GM21447 (cell line): Measurements from ENCODE around the gene PDHX.

Source experiments
- ATAC-seq: cut with Tn5 transposase; IDR thresholded peaks from one replicate; pipeline ENCODE4 v1.9.1; 2021; ENCODE audit not compliant: unreplicated experiment

Gene PDHX

DNA sequence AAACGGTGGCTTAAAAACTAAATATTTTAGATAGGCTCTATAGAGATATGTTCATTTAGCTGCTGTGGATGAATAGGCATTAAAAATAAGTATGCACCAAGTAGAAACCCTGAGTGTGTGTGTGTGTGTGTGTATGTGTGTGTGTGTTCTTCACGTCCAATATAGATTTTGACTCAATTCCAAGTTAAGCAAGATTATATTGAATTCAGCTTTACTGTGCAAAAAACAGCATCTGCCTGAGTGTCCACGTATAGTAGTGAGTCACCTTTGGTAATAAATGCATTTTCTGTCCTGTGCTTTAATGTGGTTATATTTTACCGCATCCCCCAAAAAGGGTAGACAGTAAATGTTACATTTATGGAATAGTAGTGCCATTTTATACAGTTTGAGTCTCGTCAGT is 71.2 kb downstream of the PDHX start:
- no peak for ATAC-seq

DNA sequence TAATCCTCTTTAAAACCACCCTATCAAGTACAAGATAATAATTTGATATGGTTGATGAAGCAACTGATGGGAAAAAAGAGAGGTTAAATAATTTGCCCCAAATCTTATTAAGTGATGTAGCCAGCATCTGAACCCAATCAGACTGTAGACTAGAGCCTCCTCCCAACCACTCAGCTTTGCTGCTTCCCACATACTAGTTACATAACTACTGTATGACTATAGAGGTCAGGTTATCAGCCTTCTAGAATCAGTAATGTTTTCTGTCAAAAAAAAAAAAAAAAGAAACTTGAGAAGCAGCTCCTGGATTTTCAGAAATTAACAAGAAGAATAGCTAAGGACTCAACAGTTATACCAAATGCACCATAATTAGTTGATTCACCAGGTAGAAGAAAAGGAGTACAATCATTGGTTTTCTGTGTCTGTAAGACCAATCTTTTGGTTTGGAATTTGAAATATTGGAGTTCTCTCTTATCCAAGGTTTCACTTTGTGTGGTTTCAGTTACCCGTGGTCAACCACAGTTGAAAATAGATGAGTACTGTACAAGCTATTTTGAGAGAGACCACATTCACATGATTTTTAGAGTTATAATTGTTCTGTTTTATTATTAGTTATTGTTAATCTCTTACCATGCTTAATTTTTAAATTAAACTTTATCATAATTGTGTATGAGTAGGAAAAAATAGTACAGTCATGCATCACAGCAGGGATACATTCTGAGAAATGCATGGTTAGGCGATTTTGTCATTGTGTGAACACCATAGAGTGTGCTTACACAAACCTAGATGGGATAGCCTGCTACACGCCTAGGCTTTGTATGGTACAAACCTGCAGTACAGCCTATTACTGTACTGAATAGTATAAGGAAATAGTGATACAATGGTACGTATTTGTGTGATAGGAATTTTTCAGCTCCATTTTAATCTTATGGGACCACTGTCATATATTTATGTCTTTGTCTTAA is 72.2 kb downstream of the PDHX start:
- no peak for ATAC-seq

DNA sequence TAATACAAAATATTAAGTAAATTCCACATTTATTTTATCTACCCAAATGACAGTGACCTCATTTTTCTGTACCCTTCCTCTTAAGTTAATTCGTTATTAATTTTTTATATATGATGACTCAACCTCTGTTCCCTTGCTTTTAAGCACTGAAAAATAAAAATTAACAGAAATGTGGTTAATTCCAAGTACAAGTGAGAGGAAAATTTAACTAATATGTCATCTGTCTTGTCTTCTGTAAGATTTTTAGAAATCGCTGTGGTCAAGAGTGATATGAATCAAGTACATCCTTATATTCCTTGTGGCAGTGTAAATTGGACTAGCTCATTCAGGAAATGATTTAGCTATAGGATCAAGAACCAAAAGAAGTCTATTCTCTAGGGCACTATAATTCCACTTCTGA is 74.5 kb downstream of the PDHX start:
- ATAC-seq, result no peak

DNA sequence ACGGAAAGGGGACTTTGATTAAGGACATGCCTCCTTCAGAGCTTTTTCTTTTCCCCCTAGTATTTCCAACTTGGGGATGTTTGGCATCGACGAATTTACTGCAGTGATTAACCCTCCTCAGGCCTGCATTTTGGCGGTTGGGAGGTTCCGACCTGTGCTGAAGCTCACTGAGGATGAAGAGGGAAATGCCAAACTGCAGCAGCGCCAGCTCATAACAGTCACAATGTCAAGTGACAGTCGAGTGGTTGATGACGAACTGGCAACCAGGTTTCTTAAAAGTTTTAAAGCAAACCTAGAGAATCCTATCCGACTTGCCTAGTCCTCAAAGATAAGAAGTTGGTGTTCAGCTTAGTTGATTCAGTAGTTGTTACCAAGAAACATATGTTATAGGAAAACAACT is 78.4 kb downstream of the PDHX start:
- ATAC-seq, result no peak

DNA sequence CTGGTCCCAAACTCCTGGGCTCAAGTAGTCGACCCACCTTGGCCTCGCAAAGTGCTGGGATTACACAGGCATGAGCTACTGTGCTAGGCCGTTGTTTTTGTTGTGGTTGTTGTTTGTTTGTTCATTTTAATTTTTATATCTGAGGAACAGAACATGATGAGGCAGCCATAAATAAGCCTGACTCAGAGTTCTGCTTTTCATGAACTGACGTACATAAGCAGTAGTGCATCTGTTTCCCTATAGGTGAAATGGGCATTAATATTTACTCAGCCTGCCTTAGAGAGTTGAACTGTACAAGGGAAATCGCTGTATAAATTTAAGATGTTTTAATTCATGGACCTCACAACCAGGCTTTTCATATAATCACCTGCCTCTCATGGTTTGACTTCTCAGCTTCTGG is 80.5 kb downstream of the PDHX start:
- no peak for ATAC-seq

DNA sequence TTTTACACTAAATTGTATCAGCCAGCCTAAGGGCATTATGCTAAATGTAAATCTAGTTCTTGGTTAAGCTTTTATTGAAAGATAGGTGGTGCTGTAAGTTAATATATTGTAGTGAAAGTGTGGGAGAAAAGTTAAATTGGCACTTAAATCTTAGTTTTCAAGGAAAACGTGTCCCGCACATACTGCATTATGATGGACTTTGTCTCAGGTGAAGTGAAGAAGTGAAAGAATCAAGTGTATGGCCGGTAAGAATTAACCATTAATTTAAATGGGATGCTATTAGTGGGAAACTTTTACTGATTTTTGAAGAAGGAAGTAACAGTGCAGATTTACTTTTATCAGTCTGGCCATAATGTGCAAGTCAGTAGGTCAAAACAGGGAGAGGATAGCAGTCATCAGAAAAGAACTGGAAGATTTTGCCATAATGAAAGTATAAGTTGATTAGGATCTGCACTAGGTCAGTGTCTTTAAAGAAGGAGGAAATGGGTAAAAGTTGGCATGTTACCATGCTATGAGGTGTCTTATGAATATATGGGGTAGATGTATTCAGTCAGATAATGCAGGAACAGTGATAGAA is 81.6 kb downstream of the PDHX start:
- ATAC-seq, result no peak

DNA sequence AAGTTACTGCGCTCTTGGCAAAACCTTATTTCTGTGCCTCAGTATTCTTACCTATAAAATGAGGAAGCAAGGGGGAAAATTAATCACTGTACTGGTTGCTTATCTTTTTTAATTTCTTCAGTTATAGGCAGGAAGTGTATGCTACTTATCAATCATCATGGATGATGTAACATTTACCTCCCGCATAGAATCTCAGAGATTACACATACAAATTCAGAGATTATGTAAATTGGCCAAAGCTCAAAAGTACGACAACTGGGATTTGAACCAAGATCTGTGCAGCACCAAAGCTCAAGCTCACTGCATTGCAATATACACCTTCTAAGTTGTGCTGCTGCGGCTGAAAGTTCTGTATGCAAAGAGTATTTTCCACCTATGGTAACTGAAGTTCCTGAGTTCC is 83.0 kb downstream of the PDHX start:
- no peak for ATAC-seq

DNA sequence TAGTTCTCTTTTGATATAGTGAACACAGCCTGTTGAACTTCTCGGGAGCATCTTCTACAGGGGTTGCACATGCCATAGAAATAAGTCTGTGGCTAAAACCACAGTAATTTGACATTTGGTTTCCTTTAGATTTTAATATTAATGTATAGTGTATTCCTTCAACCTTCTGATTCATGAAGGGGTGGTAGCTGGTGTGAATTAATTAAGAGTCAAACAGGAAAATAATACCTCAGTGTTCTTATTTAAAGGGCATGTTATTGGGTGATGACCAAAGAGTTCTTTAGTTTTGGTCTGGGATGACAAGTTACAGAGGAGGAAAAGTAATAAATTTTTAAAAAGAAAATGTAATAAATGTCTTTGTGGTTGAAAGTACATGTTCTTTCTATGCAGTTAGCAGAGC is 86.8 kb downstream of the PDHX start:
- ATAC-seq, result no peak

DNA sequence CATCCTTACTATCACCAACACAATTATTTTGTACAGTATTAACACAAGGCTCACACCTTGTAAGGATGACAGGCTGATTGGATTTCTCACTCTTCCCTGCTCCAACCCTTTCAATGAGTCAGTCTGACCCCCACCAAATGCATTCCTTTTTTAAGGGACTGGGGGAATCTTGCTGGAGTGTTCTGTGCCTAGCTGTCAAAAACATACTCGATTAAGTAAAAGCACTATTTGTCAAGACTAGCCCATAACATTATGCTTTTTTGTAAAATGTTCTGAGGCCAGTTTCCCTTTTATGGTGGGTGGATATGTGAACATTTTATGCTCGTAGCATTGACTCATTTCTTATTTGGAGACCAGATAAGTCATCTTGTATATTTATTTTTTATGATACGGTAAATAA is 87.2 kb downstream of the PDHX start:
- no peak for ATAC-seq

DNA sequence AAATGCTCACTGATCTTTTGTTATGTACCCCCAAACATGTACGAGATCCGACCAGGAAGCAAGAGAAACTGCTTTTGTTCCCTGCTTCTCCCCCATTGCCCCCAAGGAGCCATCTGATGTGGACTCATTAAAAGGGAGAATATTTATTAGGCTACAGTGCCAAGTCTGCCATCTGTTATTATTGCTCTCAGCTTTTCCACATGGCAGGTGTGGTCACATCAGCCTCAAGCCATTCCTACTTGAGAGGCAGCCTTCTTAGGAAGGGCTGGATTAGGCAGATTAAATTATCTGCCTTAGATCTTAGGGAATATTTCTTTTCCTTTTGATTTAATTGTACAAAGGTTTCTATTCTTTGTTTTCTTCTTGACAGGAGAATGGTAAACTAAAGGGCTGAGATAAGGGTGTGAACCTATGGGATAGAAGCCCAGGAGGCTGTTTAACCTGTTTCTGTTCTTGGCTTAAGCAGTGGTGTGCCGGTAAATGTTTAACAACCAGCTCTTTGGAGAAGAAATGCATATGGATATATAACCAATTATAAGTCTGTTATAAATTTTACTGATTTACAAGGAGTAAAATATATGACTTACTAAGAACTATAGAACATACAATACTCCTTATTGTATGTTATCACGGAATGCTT is 88.8 kb downstream of the PDHX start:
- no peak for ATAC-seq

DNA sequence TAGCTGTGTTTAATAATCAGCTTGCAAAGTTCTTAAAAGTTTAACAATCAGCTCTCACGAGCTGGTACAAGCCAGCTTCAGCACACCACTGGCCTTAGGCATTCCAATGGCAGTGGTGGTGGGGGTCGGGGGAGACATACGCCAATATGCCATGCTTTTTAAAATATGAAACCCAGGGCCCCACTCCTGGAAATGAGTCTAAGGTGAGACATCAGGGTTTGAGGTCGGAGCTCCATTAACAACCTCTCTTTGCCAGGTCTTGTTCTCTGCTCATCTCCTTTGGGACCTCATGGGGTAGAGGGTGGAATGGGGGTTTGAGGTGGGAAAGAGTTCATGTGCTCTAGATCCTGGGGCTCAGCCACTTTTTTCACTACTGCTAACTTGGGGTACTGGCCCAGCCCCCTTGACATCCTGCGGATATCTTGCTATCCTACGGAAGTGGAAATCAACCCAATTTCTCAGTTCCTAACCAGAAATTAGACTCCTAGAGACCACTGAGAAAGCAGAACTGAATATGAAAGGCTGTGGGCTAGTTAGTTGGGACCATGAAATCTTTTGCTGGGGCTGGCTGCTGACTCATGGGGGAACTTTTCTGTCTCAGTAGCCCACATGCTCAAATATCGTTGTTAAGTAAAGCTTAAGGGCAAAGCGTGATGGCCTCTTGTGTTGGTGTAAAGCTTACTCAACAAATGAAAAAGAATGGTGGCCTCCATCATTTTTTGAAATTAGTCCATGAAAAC is 90.1 kb downstream of the PDHX start:
- ATAC-seq, result peak; percentile 95

DNA sequence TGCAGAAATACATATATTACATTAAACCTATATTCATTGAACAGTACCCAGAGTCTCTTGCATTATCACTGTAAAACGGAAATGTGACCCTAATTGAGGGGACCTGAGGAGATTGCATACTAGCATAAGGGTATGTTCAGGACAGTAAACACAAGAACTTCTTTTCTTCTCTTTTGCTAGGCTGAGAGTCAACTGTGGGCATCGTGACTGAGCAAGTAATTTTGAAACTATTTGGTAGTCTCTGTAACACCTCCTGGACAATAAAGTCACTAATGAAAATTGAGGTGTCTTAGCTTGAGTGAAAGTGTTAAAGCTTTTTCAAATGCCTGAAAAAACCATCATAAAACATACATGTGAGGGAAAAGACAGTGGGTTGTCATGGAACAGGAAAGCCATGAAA is 90.9 kb downstream of the PDHX start:
- no peak for ATAC-seq

DNA sequence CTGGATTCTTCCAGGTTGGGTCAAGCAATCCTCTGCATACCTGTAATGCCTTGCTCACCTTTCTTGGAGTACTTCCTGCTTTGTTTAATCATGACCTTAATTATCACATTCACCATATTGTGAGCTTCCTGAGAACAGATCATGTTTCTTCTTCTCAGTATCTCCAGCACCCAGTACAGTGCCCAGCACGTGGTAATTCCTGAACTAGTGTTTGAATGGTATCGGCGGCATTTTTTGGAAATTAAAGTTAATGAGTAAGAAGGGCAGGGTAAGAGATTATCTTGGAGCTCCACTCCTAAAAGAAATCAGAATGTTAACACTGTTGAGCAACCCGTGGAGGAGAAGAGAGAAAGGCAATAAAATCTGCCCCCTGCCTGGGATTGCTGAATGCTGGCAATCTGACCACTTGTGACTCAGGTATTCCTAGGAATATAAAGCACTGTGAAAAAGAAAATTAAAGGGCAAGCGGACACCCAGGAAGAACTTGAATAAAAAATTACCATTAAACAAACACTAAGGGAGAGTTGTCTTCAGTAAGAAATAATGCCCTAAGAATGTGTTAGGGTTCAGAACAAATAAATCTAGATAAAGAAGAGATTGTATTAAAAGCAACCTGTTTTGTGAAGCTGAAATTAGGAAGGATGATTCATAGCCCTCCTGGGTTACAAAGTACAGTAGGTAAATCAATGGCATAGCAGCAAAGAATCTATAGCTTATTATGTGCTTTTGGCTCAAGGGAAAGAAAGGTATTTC is 92.9 kb downstream of the PDHX start:
- no peak for ATAC-seq

DNA sequence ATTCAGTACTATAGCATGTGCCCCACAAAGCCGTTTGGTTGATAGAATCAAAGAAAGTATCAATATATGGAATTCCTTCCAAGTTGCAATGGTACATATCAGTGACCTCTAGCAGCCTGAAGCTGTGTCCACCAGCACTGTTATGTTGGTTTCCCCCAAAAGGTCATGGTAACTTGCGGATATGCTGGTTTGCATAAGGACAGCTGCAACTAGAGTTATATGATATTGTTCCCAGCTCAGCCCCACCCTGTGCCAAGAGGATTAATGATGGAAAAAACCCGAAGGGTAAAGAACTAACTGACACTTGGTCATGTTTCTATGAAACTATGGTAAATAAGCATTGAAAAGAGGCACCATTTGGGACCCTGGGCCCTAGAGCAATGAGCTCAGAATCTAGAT is 93.5 kb downstream of the PDHX start:
- ATAC-seq, result no peak

DNA sequence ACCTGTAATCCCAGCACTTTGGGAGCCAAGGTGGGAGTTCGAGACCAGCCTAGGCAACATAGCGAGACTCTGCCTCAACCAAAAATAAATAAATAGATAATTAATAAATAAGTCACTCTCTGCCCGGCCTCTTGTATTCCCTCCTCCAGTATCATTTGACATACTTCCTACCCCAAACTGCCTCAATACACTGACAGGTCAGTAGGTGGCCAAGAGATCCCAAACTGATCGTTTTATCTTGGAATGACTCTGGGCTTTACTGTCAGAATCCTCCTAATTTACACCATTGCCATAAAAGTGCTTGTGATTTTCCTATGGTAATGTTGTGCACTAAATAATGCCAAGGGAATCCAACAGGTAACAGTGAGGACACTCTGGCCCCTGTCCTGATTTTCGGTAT is 94.2 kb downstream of the PDHX start:
- ATAC-seq, result no peak

DNA sequence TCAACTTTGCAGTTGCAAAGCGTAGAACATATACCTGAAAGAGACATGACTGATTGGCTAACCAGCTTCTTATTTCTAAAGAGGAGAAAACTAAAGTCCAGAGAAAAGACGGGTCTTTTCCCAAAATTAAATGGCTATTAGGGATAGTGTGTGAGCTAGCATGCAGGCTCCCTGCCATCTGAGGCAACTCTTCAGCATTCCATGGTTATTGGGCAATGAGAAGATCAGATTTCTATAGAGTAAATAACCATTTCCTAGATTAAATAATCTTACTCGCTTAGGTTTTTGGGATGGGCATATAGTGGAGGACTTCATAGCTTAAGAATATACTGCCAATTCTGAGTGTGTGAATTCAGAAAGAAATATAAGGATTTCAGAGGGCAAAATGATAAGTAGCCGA is 95.0 kb downstream of the PDHX start:
- ATAC-seq, result no peak

DNA sequence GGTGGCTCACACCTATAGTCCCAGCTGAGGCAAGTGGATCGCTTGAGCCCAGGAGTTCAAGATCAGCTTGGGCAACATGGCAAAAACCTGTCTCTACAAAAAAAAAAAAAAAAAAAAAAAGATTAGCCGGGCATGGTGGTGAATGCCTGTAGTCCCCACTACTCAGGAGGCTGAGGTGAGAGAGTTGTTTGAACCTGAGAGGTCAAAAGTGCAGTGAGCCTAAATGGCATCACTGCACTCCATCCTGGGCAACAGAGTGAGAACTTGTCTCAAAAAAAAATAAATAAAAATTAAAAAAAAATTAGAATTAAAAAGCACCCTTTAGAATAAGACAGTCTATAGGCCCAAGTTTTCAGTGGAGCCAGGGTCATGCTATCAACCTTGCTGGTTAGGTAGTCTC is 95.5 kb downstream of the PDHX start:
- no peak for ATAC-seq

DNA sequence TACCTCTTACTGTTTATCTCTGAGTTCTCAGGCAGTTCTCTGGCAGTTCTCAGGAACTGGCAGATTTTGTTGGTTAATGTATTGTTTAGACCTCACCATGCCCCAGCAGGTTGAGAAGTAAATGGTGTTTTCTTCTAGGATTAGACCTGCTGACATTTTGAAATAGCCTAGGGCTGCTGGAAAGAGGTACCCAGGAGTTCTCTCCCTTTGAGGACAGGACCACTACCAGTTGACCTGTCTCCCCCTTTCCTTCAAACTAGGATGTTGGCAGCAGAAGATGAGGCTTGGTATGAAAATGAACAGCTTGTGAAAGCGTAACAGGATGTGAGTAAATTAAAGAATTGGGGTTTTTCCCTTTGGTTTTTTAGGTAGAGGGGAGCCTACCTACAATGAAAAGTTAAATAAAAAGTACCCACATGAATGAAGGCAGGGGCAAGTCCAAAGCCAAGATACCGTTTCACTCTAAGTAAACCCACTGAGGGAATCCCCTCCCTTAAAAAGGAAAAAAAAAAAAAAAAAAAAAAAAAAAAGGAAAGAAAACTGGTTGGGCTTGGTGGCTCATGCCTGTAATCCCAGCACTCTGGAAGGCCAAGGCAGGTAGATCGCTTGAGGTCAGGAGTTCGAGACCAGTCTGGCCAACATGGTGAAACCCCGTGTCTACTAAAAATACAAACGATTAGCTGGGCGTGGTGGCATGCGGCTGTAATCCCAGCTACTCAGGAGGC is 96.2 kb downstream of the PDHX start:
- peak; percentile 76 for ATAC-seq

DNA sequence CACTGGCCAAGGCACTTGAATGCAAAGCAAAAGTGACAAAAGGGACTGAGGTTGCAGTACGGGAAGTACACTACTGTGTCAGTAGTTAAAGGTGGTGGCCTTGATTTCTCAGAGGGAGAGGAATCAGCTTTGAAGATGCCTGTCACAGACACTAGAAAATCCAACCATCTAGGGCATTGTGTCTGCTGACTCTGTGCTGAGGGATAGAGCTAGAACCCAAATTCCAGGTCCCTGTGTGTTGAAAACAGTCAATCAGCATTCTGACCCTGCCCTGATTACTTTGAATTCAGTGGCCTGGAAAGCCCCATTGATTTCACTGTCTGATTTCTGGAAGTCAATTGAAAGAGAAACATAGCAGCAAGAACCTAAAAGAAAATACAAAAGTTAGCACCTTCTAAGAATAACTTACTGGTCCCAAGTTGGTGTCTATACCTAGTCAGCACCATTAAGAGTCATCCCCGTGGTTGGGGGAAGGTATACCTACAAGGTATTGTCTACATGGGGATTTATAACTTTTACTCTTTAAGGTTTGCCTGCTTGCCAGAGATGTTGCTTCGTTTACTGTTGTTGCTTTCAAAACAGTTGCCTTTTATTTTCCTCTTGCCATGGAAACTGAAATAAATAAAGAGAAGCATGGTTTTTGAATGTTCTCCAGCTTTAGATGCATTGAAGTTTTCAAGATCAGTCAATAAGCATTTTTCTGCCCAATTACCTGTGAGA is 97.3 kb downstream of the PDHX start:
- peak; percentile 47 for ATAC-seq
